ENCODE results near the gene POC1A. TPM values are rescaled to one million over a fixed set of nuclear protein-coding genes. Genes with fewer than 3 reads are reported as not detected.

Gene POC1A
- total RNA-seq, 1 experiment from 2014 or later: 32.2 TPM

GRCh38 chr3:52176951-52177700, 22.9 kb upstream of the POC1A start:
- Histone ChIP-seq H3K9me3 (no peaks in the 10 kb centered on the region), H3K36me3 (ENCODE audit: control insufficient read depth, insufficient read depth, low read length) (no peaks in the 10 kb centered on the region), H3K4me3 (ENCODE audit: low read depth, low read length) (no peak overlapping the region), H3K27me3 (replicated peaks; ENCODE audit: control insufficient read depth, insufficient read depth, low read length) (no peaks in the 10 kb centered on the region), H3K4me1 (peaks cover 6% of the 10 kb centered on the region; the same call in 1 of the 2 replicates)
- no peaks in the 10 kb centered on the region for H3K36me3 Mint-ChIP-seq (ENCODE audit: insufficient read depth, unreplicated experiment)
- POLR2A ChIA-PET: interaction anchor here (0.9 kb wide), 1 partner anchor 49 kb away, joined by 5 read pairs; no protein-coding TSS in a partner anchor
- H3K9me3 Mint-ChIP-seq (ENCODE audit: unreplicated experiment): no peaks in the 10 kb centered on the region
- no peak overlapping the region for H3K4me3 Mint-ChIP-seq (ENCODE audit: unreplicated experiment)
- BruUV-seq (replicated peaks): no TSS peak
- CTCF ChIA-PET: interaction anchor here (0.6 kb wide), 1 partner anchor 58 kb away, joined by 3 read pairs; no protein-coding TSS in a partner anchor
- TF ChIP-seq CTCF (IDR thresholded peaks at IDR 0.05; ENCODE audit: insufficient read depth in 1 of 2, low read depth in 1 of 2, low read length in 1 of 2, severe bottlenecking in 1 of 2, unreplicated experiment in 1 of 2): no peak
- H3K4me1 Mint-ChIP-seq (ENCODE audit: low read depth, unreplicated experiment): no peaks in the 10 kb centered on the region
- intact Hi-C loops (cut with micrococcal nuclease; ENCODE audit: unreplicated experiment): no loop called here
- no peak for DNase-seq
- no peak overlapping the region for H3K27ac Mint-ChIP-seq (ENCODE audit: unreplicated experiment)
- H3K27me3 Mint-ChIP-seq (ENCODE audit: insufficient read depth, unreplicated experiment): no peaks in the 10 kb centered on the region

GRCh38 chr3:52176180-52176752, 22.0 kb upstream of the POC1A start:
- no peaks in the 10 kb centered on the region for H3K36me3 ChIP-seq (ENCODE audit: control insufficient read depth, insufficient read depth, low read length)
- Mint-ChIP-seq H3K4me1 (ENCODE audit: low read depth, unreplicated experiment) (peaks cover 7% of the 10 kb centered on the region), H3K4me3 (ENCODE audit: unreplicated experiment) (no peak overlapping the region), H3K27me3 (ENCODE audit: insufficient read depth, unreplicated experiment) (no peaks in the 10 kb centered on the region), H3K36me3 (ENCODE audit: insufficient read depth, unreplicated experiment) (no peaks in the 10 kb centered on the region), H3K27ac (ENCODE audit: unreplicated experiment) (no peak overlapping the region), H3K9me3 (ENCODE audit: unreplicated experiment) (no peaks in the 10 kb centered on the region)
- ChIA-PET CTCF (interaction anchor here (0.6 kb wide), 1 partner anchor 57 kb away, joined by 3 read pairs; no protein-coding TSS in a partner anchor), POLR2A (no interaction called here)
- BruUV-seq (replicated peaks): no TSS peak
- no peaks in the 10 kb centered on the region for H3K9me3 ChIP-seq
- intact Hi-C loops (cut with micrococcal nuclease; ENCODE audit: unreplicated experiment): no loop called here
- TF ChIP-seq CTCF (IDR thresholded peaks at IDR 0.05; ENCODE audit: insufficient read depth in 1 of 2, low read depth in 1 of 2, low read length in 1 of 2, severe bottlenecking in 1 of 2, unreplicated experiment in 1 of 2): no peak
- DNase-seq: no peak
- H3K27me3 ChIP-seq (replicated peaks; ENCODE audit: control insufficient read depth, insufficient read depth, low read length): no peaks in the 10 kb centered on the region
- H3K4me3 ChIP-seq (ENCODE audit: low read depth, low read length): no peak overlapping the region
- peaks cover 6% of the 10 kb centered on the region; the same call in 1 of the 2 replicates for H3K4me1 ChIP-seq

- Histone ChIP-seq H3K27me3 (replicated peaks; ENCODE audit: control insufficient read depth, insufficient read depth, low read length) (no peaks in the 10 kb centered on the region), H3K4me1 (peaks cover 6% of the 10 kb centered on the region; the same call in 1 of the 2 replicates), H3K9me3 (no peaks in the 10 kb centered on the region), H3K4me3 (ENCODE audit: low read depth, low read length) (no peak overlapping the region), H3K36me3 (ENCODE audit: control insufficient read depth, insufficient read depth, low read length) (no peaks in the 10 kb centered on the region)
- no peaks in the 10 kb centered on the region for H3K9me3 Mint-ChIP-seq (ENCODE audit: unreplicated experiment)
- H3K4me1 Mint-ChIP-seq (ENCODE audit: low read depth, unreplicated experiment): peaks cover 11% of the 10 kb centered on the region
- H3K36me3 Mint-ChIP-seq (ENCODE audit: insufficient read depth, unreplicated experiment): no peaks in the 10 kb centered on the region
- no peaks in the 10 kb centered on the region for H3K27me3 Mint-ChIP-seq (ENCODE audit: insufficient read depth, unreplicated experiment)
- intact Hi-C loops (cut with micrococcal nuclease; ENCODE audit: unreplicated experiment): no loop called here
- no peak overlapping the region for H3K27ac Mint-ChIP-seq (ENCODE audit: unreplicated experiment)
- CTCF ChIA-PET: interaction anchor here (1.1 kb wide), 1 partner anchor 8 kb away, joined by 4 read pairs; no protein-coding TSS in a partner anchor
- DNase-seq: no peak
- H3K4me3 Mint-ChIP-seq (ENCODE audit: unreplicated experiment): no peak overlapping the region
- no peak for TF ChIP-seq CTCF (IDR thresholded peaks at IDR 0.05; ENCODE audit: insufficient read depth in 1 of 2, low read depth in 1 of 2, low read length in 1 of 2, severe bottlenecking in 1 of 2, unreplicated experiment in 1 of 2)
- no TSS peak for BruUV-seq (replicated peaks)
- POLR2A ChIA-PET: no interaction called here
Observed at GRCh38 chr3:52175416-52176179, 21.4 kb upstream of the POC1A start.

Data from Caco-2 (cell line).